ENCODE data around the gene PTPRK.

DNA sequence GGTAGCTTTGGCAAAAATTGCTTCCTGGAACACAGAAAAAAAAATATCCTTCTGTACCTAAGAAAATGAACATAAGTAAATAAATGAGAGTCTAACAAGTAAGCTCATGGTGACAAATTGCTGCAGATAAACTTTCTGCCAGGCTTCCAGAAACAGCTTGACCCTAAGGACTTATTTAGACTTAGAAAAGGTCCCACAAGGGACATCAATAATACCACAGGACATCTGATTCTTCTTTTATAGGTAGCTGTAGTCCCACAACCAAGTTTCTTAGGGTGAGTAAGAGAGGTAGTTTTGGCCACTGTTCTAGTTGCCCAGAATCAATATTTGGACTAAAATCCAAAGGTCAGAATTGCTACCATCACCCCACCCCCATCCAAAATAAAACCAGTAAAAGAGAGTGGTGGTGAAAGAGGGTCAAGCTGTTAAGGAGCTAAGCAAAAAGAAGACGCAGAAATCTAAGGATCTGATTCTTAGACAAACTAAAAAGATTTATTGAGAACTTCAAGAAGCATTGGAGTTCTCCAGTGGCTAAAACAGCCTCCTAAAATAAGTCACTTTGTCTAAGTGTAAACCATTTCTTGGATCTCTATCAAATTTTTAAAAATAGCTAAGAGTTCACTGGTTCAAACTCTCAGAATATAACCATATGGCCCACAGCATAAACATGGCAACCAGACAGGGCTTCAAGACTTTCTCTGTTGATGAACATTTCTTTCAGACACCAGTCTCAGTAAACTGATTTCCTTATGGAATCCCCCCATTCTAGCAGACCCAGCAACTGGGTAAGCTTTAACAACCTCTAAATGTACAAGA lies 180.6 kb downstream of the PTPRK start:
- TF ChIP-seq, protein P1, sequence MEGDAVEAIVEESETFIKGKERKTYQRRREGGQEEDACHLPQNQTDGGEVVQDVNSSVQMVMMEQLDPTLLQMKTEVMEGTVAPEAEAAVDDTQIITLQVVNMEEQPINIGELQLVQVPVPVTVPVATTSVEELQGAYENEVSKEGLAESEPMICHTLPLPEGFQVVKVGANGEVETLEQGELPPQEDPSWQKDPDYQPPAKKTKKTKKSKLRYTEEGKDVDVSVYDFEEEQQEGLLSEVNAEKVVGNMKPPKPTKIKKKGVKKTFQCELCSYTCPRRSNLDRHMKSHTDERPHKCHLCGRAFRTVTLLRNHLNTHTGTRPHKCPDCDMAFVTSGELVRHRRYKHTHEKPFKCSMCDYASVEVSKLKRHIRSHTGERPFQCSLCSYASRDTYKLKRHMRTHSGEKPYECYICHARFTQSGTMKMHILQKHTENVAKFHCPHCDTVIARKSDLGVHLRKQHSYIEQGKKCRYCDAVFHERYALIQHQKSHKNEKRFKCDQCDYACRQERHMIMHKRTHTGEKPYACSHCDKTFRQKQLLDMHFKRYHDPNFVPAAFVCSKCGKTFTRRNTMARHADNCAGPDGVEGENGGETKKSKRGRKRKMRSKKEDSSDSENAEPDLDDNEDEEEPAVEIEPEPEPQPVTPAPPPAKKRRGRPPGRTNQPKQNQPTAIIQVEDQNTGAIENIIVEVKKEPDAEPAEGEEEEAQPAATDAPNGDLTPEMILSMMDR (IDR thresholded peaks at IDR 0.05), result no peak
- TF ChIP-seq POLR2A (IDR thresholded peaks at IDR 0.05) (no peak), POLR2AphosphoS5 (IDR thresholded peaks at IDR 0.05) (peak in 2 of 3 donors; percentile 9 to 31), EP300 (IDR thresholded peaks at IDR 0.05; ENCODE audit: low read depth) (no peak)

Data from transverse colon (tissue), 4 donors.